Activated naive CD4-positive, alpha-beta T cell treated with anti-CD3 and anti-CD28 coated beads, Interleukin-2, amount 10 ng/mL, durations not matched to agents 7 days and 5 days (primary cell): ENCODE results near the gene BTBD3.

Experiments used
- CTCF ChIA-PET: fragments of 350-600 bp; sonication (Branson Sonifier 250); formaldehyde crosslinking; loops from one replicate; lab custom pipeline; 2021; ENCODE audit warnings: antibody characterized with exemption; lab: Charles Lee
- DNase-seq: peaks from one replicate; pipeline ENCODE4 v3.0.0-alpha.2; 2020
- H3K27ac Mint-ChIP-seq: one replicate; pipeline ENCODE4 v1.8.0; 2021; ENCODE audit warnings: mild to moderate bottlenecking, moderate library complexity, mixed read lengths
- H3K27me3 Mint-ChIP-seq: one replicate; pipeline ENCODE4 v1.8.0; 2021; ENCODE audit warnings: mild to moderate bottlenecking, mixed read lengths
- H3K36me3 Mint-ChIP-seq: one replicate; pipeline ENCODE4 v1.8.0; 2021; ENCODE audit warnings: mixed read lengths
- H3K4me1 Mint-ChIP-seq: one replicate; pipeline ENCODE4 v1.8.0; 2021; ENCODE audit warnings: mixed read lengths
- H3K4me3 Mint-ChIP-seq: one replicate; pipeline ENCODE4 v1.8.0; 2021; ENCODE audit warnings: mild to moderate bottlenecking, moderate library complexity, mixed read lengths
- H3K9me3 Mint-ChIP-seq: one replicate; pipeline ENCODE4 v1.8.0; 2021; ENCODE audit warnings: mixed read lengths

Gene BTBD3

DNA sequence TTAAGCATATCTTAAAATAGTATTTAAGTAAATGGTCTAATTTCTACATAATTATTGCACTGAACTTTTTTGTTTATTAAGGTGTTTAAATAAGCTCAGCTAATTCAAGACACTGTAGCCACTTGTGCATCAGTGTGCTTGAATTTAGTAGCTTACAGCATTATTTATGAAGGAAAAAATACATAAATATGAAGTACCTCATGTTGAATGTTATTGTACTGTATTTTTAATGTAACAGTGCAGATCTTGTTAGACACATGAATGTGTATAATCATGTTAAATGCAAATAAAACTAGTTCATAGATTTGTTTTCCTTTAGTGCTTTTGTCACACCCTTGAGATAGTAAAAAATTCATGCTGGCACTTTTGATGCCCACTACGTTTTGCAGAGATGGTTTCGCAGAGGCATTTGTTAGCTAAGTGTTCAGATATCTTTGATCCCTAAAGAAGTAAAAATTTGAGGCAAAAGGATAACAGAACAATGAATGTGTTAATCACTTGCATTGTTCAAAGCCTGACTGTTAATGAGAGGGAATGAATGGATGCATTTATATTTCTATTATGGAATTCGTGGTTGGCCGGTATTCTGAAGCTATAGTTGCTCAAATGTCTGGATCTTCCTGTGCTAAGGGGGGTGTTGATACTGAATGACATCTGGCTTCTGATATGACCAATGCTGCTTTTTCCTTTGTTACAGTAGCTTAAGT lies 8.8 kb downstream of the BTBD3 start:
- no peaks in the 10 kb centered on the region for H3K4me1 Mint-ChIP-seq
- H3K27me3 Mint-ChIP-seq = no peaks in the 10 kb centered on the region
- no peaks in the 10 kb centered on the region for H3K36me3 Mint-ChIP-seq
- CTCF ChIA-PET = no interaction called here
- no peak for DNase-seq
- no peak overlapping the region for H3K27ac Mint-ChIP-seq
- no peak overlapping the region for H3K4me3 Mint-ChIP-seq
- H3K9me3 Mint-ChIP-seq = peaks cover under 1% of the 10 kb centered on the region

DNA sequence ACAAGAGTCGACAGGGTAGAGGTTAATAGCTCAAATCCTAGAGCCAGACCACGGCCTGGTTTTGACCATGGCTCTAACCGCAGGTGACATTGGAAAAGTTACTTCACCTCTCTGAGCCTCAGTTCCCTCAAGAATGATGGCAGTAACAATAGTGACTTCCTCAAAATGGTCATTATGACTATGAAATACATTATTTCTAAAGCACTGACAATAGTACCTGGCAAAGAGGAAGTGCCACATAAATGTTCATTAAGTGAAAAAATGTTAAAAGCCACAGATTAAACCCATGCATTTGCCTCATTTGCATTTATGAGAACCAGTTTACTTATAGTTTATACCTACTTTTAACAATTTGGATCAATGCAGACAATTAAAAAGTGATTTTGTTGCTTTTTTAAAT lies 12.3 kb downstream of the BTBD3 start:
- Mint-ChIP-seq H3K4me1 (no peaks in the 10 kb centered on the region), H3K9me3 (peaks cover 3% of the 10 kb centered on the region), H3K4me3 (no peak overlapping the region), H3K36me3 (no peaks in the 10 kb centered on the region), H3K27ac (no peak overlapping the region), H3K27me3 (no peaks in the 10 kb centered on the region)
- CTCF ChIA-PET = no interaction called here
- no peak for DNase-seq

DNA sequence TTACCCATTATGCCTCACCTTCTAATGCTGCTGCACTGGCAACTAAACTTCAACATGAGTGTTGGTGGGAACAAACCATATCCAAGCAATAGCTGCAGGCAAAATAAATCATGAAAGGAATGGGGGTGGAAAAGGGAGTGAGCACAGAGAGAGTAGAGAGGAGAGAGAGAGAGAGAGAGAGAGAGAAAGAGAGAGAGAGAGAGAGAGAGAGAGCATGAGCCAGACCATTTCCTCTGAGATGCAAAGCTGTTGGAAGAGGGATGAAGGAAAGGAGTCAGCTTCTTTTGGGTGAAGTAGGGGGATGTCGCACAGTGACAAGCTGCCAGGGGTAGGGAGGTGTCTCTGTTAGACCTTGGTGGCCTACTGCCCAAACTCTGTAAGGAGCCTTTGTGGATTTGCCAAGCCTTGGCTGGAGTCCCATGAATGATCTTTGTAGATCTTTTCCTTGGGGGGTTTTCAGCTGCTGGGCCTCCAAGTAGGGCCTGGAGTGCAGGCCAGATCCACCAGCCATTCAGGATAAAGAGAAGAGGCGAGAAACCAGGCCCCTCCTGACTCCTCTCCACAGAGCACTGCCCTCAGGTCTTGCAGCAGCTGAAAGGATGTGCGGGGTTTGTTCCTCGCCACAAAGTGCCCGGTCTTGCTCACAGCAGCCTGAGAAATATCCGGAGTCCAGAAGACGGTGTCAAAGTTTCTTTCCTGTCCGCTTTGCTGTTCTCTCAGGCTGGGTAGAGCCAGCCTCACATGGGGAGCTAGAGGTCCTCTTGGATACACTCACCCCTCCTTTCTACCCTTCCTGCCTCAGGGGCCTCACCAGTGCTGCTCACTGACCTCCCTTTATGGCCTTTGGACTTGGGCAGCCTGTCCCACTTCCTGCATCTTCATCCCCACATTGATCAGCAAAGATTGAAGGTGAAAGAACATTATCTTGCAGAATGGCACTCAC lies 17.8 kb downstream of the BTBD3 start:
- H3K36me3 Mint-ChIP-seq = no peaks in the 10 kb centered on the region
- no peak for DNase-seq
- H3K9me3 Mint-ChIP-seq = peaks cover 3% of the 10 kb centered on the region
- H3K4me1 Mint-ChIP-seq = no peaks in the 10 kb centered on the region
- CTCF ChIA-PET = no interaction called here
- H3K4me3 Mint-ChIP-seq = no peak overlapping the region
- H3K27ac Mint-ChIP-seq = no peak overlapping the region
- no peaks in the 10 kb centered on the region for H3K27me3 Mint-ChIP-seq

DNA sequence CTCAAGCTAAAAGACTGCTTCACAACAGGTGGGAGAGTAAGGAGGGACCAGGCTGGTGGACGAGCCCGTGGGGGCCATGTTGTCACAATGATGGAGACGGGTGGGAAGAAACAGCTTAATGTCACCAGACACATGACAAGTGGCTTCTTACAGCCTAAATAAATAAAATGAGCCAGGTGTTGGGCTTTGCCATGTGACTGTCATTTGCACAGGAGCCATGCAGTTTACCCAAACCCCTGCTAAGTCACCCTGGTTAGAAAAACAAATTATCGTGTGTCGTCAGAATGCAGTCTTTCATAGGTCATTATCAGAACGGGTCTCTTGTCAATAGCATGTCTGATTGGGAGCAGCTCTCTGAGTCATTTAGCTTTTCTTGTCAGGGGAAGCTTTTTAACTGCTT lies 18.5 kb downstream of the BTBD3 start:
- CTCF ChIA-PET = no interaction called here
- H3K27me3 Mint-ChIP-seq = no peaks in the 10 kb centered on the region
- no peak overlapping the region for H3K27ac Mint-ChIP-seq
- H3K4me3 Mint-ChIP-seq = no peak overlapping the region
- DNase-seq = no peak
- H3K9me3 Mint-ChIP-seq = peaks cover 3% of the 10 kb centered on the region
- H3K4me1 Mint-ChIP-seq = no peaks in the 10 kb centered on the region
- no peaks in the 10 kb centered on the region for H3K36me3 Mint-ChIP-seq

DNA sequence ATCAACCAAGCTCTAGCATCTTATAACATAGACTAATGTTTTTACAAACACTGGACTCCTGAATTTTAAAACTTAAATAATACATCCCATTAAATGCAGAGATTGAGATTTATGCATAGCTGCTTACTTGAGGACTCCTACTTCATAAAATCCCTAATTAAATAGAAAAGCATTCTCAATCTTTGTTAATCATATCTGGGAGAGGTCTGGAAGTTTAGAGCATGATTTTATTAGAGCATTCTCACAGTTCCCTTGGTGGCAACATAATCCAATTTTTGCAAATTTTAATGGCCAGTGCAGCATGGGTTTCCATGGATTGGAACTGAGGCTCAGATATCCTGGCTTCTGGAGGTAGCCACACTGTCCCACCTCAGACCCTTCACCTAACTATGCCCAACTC lies 19.5 kb downstream of the BTBD3 start:
- Mint-ChIP-seq H3K9me3 (no peaks in the 10 kb centered on the region), H3K4me1 (no peaks in the 10 kb centered on the region), H3K27me3 (no peaks in the 10 kb centered on the region), H3K4me3 (no peak overlapping the region), H3K27ac (no peak overlapping the region), H3K36me3 (no peaks in the 10 kb centered on the region)
- CTCF ChIA-PET = interaction anchor here (1.0 kb wide), 1 partner anchor 24 kb away, joined by 3 read pairs; no protein-coding TSS in a partner anchor
- no peak for DNase-seq

DNA sequence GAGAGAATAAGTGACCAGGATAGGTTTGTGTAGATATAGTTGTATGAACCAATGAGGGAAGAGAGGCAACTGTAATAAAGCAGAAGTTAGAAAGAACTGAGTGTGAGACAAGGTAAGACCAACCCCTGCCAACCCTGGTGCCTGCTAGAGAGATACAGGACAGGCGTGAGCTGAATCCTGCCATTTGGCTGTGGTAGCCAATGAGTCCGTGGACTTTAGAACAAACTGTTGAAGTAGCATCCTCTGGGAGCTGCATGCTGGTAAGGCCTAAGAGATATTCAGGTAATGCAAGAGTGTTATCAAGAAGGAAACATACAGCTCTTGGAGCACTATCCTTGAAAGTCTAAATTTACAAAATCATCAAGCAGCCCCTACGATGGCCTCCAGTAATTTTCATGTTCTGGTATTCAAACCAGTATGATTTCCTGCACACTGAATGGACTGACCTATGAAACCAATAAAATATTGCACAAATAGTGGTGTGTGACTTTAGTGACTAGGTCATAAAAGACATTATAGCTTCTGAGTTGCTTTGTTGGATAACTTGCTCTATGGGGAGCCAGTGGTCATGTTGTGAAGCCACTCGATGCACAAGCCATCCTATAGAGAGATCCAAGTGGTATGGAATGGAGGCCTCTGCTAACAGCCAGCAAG lies 24.0 kb downstream of the BTBD3 start:
- H3K36me3 Mint-ChIP-seq = no peaks in the 10 kb centered on the region
- DNase-seq = no peak
- no peaks in the 10 kb centered on the region for H3K4me1 Mint-ChIP-seq
- CTCF ChIA-PET = no interaction called here
- H3K27me3 Mint-ChIP-seq = no peaks in the 10 kb centered on the region
- H3K4me3 Mint-ChIP-seq = no peak overlapping the region
- no peak overlapping the region for H3K27ac Mint-ChIP-seq
- H3K9me3 Mint-ChIP-seq = peaks cover 1% of the 10 kb centered on the region

DNA sequence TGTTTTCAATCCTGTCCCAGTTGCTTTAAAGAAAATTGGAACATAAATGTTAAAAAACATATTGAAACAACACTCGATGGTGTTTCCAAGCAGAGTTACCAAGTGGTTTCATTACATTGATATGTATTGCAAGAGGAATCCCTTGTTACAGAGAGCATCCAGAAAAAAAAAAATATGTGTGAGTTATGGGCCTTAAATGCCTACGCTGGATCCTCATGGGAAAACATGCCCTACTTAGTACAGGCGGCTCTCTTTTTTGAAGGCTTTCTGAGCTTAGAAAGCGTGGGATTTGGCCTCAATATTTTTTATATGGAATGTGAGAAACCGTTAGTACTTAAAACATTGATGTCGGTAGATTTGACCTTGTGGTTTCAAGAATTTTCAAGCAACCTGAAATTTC lies 26.1 kb downstream of the BTBD3 start:
- peaks cover 1% of the 10 kb centered on the region for H3K9me3 Mint-ChIP-seq
- CTCF ChIA-PET = no interaction called here
- no peaks in the 10 kb centered on the region for H3K36me3 Mint-ChIP-seq
- DNase-seq = no peak
- H3K27ac Mint-ChIP-seq = no peak overlapping the region
- H3K4me1 Mint-ChIP-seq = no peaks in the 10 kb centered on the region
- no peak overlapping the region for H3K4me3 Mint-ChIP-seq
- H3K27me3 Mint-ChIP-seq = no peaks in the 10 kb centered on the region

DNA sequence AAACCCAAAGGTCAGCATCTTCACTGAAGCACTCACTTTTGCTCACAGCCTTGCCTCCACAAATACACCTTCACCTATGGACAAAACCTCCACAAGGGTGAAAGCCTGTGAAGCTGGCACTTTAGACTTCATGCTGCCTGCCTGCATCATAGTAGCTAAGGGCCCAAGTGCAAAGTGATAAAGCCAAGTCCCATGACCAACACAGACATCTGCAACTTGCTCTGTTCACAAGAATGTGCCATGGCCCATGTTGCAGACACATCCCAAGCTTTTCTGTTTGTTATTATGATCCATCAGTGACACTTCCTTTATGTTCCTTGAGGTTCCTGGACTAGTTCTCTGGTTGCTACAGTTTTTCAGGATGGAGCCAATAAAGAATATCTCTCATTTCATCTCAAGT lies 31.1 kb downstream of the BTBD3 start:
- no peak for DNase-seq
- Mint-ChIP-seq H3K9me3 (peaks cover 4% of the 10 kb centered on the region), H3K4me3 (no peak overlapping the region), H3K27me3 (no peaks in the 10 kb centered on the region), H3K27ac (no peak overlapping the region), H3K4me1 (no peaks in the 10 kb centered on the region), H3K36me3 (no peaks in the 10 kb centered on the region)
- CTCF ChIA-PET = no interaction called here

DNA sequence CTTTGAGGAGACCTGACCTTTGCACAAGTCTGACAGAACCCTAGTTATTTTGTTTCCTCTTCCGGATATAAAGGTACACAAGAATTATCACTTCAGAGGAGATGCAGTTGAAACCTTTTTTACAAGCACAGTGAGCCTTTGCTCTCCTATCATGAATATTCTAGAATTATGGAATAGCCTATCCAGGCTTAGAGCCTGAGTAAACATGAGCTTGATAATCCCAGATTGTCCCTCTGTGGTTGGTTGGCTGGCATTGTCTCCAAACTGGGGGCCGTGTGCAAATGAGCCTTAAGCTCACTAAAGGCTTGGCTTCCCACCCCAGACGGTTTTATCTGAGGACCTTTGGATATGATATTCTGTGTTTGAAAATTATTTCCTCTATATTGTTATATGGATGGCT lies 32.0 kb downstream of the BTBD3 start:
- no peaks in the 10 kb centered on the region for H3K27me3 Mint-ChIP-seq
- no peak for DNase-seq
- H3K27ac Mint-ChIP-seq = no peak overlapping the region
- H3K4me3 Mint-ChIP-seq = no peak overlapping the region
- no peaks in the 10 kb centered on the region for H3K36me3 Mint-ChIP-seq
- no peaks in the 10 kb centered on the region for H3K4me1 Mint-ChIP-seq
- CTCF ChIA-PET = no interaction called here
- H3K9me3 Mint-ChIP-seq = peaks cover 3% of the 10 kb centered on the region

DNA sequence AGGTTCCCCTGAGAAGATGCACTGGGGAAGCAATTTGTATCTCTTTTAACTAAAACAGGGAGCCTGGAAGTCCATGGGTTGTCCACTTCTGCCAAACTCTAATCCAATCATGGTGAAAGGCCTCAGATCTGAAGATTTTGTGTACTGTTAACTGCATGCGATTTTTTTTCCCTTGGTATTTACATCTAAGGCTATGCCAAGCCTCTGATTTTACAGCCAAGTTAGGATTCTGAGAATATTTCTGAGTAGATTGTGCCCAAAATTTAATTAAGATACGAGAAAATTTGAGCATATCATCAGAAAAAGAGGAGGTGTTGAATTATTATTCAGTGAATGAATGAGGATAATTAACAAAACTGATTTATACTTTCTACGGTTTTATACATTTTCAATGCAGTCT lies 34.0 kb downstream of the BTBD3 start:
- H3K27ac Mint-ChIP-seq = no peak overlapping the region

DNA sequence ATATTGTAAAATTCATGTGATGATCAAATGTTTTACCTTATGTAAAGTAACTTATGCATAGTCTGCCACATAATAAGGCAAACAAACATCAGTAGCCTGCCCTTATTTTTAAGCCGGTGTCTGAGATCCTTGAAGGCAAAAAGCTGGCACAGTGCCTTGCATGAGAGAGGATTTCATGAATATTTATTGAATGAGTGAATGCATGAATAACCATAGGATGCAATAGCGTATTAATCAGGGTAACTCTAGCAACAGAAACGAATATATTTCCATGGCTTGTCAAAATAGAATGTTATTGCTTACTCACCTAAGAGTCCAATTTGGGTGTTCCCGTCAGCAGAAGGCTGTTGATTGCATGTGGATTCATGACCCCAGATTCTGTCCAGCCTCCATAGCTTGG lies 34.9 kb downstream of the BTBD3 start:
- Mint-ChIP-seq H3K36me3 (no peaks in the 10 kb centered on the region), H3K27me3 (no peaks in the 10 kb centered on the region), H3K9me3 (peaks cover 3% of the 10 kb centered on the region), H3K4me3 (no peak overlapping the region), H3K4me1 (no peaks in the 10 kb centered on the region), H3K27ac (no peak overlapping the region)
- DNase-seq = no peak
- CTCF ChIA-PET = no interaction called here

More for the DNA sequence above, 34.0 kb downstream of the BTBD3 start:
- H3K9me3 Mint-ChIP-seq = peaks cover 3% of the 10 kb centered on the region
- no peaks in the 10 kb centered on the region for H3K36me3 Mint-ChIP-seq
- no peak for DNase-seq
- no peaks in the 10 kb centered on the region for H3K27me3 Mint-ChIP-seq
- H3K4me1 Mint-ChIP-seq = no peaks in the 10 kb centered on the region
- H3K4me3 Mint-ChIP-seq = no peak overlapping the region
- CTCF ChIA-PET = no interaction called here

DNA sequence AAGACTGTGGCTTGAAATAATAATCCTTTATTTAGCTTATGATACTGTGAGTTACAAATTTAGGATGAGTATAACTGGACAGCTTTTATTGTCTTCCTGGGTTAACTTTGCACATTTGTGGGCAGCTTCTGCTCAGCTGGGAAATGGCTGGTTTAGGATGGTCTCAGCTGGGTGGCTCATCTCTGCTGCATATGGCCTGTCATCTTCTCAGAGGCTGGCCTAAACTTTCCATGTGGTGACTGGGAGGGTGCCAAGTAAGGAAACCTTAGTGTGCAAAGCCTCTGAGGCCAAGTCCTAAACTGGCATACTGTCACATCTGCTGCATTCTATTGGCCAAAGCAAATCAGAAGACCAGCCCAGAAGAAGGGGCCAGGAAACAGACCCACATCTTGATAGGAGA lies 40.2 kb downstream of the BTBD3 start:
- Mint-ChIP-seq H3K9me3 (peaks cover 3% of the 10 kb centered on the region), H3K27ac (no peak overlapping the region), H3K36me3 (no peaks in the 10 kb centered on the region), H3K4me1 (no peaks in the 10 kb centered on the region), H3K27me3 (peaks cover 7% of the 10 kb centered on the region), H3K4me3 (no peak overlapping the region)
- CTCF ChIA-PET = no interaction called here
- DNase-seq = no peak

DNA sequence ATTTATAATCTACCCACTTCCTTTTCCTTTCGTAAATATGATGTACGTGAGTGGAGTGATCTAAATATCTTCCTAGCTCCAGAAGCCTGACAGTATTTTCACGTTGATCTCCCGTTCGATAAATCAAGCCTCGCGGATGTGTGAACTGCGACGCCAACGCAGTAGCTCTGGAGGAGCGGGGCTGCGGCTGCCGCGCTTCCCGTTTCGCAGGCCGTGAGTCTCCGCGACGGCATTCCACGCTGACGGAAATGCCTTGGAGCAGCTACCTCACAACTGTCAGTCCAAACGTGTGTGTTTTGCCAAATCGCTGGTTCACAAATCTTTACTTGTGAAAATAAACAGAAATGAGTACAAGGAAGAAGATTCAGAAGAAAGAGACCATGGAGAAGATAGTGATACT lies 41.2 kb downstream of the BTBD3 start:
- Mint-ChIP-seq H3K27ac (no peak overlapping the region), H3K9me3 (no peaks in the 10 kb centered on the region), H3K36me3 (no peaks in the 10 kb centered on the region), H3K4me3 (no peak overlapping the region), H3K4me1 (no peaks in the 10 kb centered on the region), H3K27me3 (peaks cover 7% of the 10 kb centered on the region)
- CTCF ChIA-PET = no interaction called here
- no peak for DNase-seq

DNA sequence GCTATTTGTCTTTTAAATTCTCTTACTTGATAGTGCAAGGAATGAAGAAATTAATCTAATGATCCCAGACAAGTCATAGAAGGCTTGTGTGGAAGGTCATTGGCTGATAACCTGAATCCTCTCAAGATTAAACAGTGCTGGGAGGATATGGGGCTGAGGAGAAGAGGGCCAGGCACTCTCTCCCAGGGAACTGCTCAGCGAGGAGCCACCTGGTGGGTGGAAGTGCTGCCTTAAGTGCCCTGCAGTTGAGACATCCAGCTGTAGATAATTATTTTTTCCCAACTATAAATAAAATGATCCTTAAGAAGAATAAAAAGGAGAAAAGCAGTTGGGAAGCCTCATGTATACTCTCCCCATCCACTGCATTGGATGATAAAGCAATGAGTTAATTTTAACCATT lies 47.9 kb downstream of the BTBD3 start:
- DNase-seq = no peak
- no peak overlapping the region for H3K4me3 Mint-ChIP-seq

More for the DNA sequence above, 47.9 kb downstream of the BTBD3 start:
- Mint-ChIP-seq H3K27ac (no peak overlapping the region), H3K27me3 (no peaks in the 10 kb centered on the region), H3K4me1 (no peaks in the 10 kb centered on the region), H3K9me3 (peaks cover 2% of the 10 kb centered on the region), H3K36me3 (no peaks in the 10 kb centered on the region)
- CTCF ChIA-PET = no interaction called here
